Neutrophil (primary cell): ENCODE data around the gene SPN.
"Not testable (repeated sequence)": the region's sequence is repeated elsewhere in the genome, so short reads cannot be mapped to it uniquely, and the experiment has no call there.

ENCODE experiments used
- H3K27ac ChIP-seq: fragments of 200-600 bp; sonication (generic); 2 replicates; pipeline ENCODE4 v1.5.1; 2016; ENCODE audit warnings: mild to moderate bottlenecking, moderate library complexity
- H3K27me3 ChIP-seq: fragments of 200-600 bp; sonication (generic); 2 replicates; pipeline ENCODE4 v1.6.0; 2016; ENCODE audit warnings: mild to moderate bottlenecking
- H3K36me3 ChIP-seq: fragments of 200-600 bp; sonication (generic); 2 replicates; pipeline ENCODE4 v1.5.1; 2017
- H3K4me1 ChIP-seq, 2 experiments: fragments of 200-600 bp in 1 of 2; sonication (generic) in 1 of 2; 1 replicate in 1 of 2; 2 replicates in 1 of 2; pipeline versions ENCODE4 v1.5.1 to v1.6.1; 2013 to 2016; ENCODE audit warnings: low read depth in 1 of 2, low read length in 1 of 2, mild to moderate bottlenecking in 1 of 2, moderate library complexity in 1 of 2; ENCODE audit not compliant: control insufficient read depth in 1 of 2, insufficient read depth in 1 of 2
- H3K4me3 ChIP-seq, 2 experiments: fragments of 200-600 bp in 1 of 2; sonication (generic) in 1 of 2; 1 replicate in 1 of 2; 2 replicates in 1 of 2; pipeline ENCODE4 v1.5.1; 2013 to 2016; ENCODE audit warnings: low read depth in 1 of 2, low read length in 1 of 2, mild to moderate bottlenecking in 1 of 2, moderate library complexity in 1 of 2
- H3K9me3 ChIP-seq: fragments of 200-600 bp; sonication (generic); 2 replicates; pipeline ENCODE4 v1.5.1; 2016
- TF ChIP-seq, protein P1 (sequence below): fragments of 200-600 bp; sonication (generic); IDR thresholded peaks from 2 replicates; pipeline ENCODE4 v1.5.1; 2016; ENCODE audit warnings: antibody characterized with exemption

SPN gene, protein sequence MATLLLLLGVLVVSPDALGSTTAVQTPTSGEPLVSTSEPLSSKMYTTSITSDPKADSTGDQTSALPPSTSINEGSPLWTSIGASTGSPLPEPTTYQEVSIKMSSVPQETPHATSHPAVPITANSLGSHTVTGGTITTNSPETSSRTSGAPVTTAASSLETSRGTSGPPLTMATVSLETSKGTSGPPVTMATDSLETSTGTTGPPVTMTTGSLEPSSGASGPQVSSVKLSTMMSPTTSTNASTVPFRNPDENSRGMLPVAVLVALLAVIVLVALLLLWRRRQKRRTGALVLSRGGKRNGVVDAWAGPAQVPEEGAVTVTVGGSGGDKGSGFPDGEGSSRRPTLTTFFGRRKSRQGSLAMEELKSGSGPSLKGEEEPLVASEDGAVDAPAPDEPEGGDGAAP

GRCh38 chr16:29663016-29663806 is at the start of gene SPN:
Gene SPN (plus strand): TSS chr16:29663247. CDS start chr16:29663729, 482 bp downstream.
- H3K4me3 ChIP-seq = peak within 1 kb of the TSS; percentile 32 to 58
- H3K4me1 ChIP-seq = peaks cover 63 to 66% of the 10 kb centered on the region in 2 experiments

GRCh38 chr16:29613307-29614057 is 49.6 kb upstream of the SPN start:
- H3K4me3 ChIP-seq = peak overlapping the region; percentile 76 to 89
- H3K4me1 ChIP-seq = peaks cover 15 to 29% of the 10 kb centered on the region in 2 experiments
- peak overlapping the region; percentile 83 for H3K27ac ChIP-seq
- TF ChIP-seq, protein P1, sequence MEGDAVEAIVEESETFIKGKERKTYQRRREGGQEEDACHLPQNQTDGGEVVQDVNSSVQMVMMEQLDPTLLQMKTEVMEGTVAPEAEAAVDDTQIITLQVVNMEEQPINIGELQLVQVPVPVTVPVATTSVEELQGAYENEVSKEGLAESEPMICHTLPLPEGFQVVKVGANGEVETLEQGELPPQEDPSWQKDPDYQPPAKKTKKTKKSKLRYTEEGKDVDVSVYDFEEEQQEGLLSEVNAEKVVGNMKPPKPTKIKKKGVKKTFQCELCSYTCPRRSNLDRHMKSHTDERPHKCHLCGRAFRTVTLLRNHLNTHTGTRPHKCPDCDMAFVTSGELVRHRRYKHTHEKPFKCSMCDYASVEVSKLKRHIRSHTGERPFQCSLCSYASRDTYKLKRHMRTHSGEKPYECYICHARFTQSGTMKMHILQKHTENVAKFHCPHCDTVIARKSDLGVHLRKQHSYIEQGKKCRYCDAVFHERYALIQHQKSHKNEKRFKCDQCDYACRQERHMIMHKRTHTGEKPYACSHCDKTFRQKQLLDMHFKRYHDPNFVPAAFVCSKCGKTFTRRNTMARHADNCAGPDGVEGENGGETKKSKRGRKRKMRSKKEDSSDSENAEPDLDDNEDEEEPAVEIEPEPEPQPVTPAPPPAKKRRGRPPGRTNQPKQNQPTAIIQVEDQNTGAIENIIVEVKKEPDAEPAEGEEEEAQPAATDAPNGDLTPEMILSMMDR = peak; percentile 28
- not testable (repeated sequence) for H3K9me3 ChIP-seq, H3K27me3 ChIP-seq, H3K36me3 ChIP-seq

More at GRCh38 chr16:29663016-29663806, at the start of gene SPN:
- H3K27me3 ChIP-seq = no peaks in the 10 kb centered on the region
- peak within 1 kb of the TSS; percentile 90 for H3K27ac ChIP-seq
- H3K36me3 ChIP-seq = no peaks in the 10 kb centered on the region
- TF ChIP-seq, protein P1 = no peak
- H3K9me3 ChIP-seq = no peaks in the 10 kb centered on the region

DNA sequence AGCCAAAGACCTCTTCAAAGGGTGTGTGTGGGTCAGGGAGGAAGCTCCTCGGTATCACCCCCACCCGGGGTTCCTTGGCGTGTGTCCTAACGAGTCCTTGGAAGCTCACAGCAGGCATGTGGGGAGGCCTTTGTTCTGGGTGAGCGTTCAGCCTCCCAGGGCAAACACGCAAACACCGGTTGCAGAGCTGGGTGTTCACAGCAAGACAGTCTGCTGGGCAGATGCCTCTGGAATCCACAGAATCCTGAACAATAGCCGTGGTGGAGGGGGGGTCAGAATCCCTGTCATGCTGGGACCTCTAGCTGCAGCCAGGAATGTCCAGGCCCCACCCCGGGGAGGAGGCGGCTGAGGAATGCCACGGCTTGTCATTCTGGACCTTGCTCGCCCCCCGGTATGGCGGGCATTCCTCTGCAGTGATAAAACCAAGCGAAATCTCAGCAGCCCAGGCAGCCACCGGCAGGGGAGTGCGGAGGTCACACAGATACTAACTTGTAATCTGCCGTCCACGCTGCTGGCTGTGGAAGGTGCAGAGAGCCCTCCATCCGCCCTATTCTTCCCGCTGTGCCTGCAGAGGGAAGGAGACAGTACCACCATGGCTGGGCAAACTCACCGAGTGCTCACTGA is 48.2 kb upstream of the SPN start:
- not testable (repeated sequence) for H3K9me3 ChIP-seq, H3K27ac ChIP-seq, H3K36me3 ChIP-seq, H3K4me3 ChIP-seq, H3K27me3 ChIP-seq
- peaks cover 23 to 35% of the 10 kb centered on the region in 2 experiments for H3K4me1 ChIP-seq

DNA sequence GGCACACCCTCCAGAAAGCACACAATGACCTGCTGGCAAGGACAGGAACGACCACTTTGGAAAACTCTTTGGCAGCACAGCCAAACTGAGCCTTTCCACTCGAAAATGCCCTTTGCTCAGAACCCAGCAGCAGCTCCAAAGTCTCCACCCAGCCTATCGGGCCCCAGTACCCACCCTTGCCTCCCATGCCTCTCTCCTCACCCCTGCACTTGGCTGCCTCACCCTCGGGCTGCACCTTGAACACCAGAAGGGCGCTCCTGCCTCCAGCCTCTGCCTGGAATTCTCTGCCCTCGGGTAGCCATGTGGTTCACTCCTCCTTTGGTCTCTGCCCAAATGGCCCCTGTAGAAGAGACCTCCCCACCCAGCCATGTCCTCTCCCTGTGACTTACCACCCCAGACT is 46.9 kb upstream of the SPN start:
- H3K36me3 ChIP-seq, H3K27me3 ChIP-seq, H3K9me3 ChIP-seq, H3K4me3 ChIP-seq, H3K27ac ChIP-seq: not testable (repeated sequence)
- peaks cover 23 to 35% of the 10 kb centered on the region in 2 experiments for H3K4me1 ChIP-seq

DNA sequence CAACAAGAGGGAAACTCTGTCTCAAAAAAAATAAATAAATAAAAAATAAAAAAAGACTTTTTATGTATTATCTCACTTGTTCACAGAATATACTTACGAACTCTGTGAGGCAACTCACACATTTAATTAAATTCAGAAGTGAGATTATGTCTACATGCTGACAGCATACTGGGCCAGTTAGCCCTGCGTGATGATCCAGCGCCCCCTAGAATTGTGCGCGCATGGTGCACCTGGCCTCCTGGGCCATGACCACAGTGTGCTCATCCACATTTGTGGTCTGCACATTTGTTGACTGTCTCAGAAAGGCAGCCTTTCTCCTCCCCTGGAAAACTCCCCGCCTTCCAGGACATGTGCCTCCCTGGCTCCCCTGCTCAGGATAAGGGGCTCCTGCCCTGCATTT is 42.5 kb upstream of the SPN start:
- H3K27me3 ChIP-seq, H3K4me3 ChIP-seq, H3K36me3 ChIP-seq, H3K9me3 ChIP-seq, H3K27ac ChIP-seq: not testable (repeated sequence)
- peaks cover 13 to 15% of the 10 kb centered on the region in 2 experiments for H3K4me1 ChIP-seq

- H3K27me3 ChIP-seq, H3K36me3 ChIP-seq: not testable (repeated sequence)
Measured at GRCh38 chr16:29622738-29623137, 40.3 kb upstream of the SPN start.

DNA sequence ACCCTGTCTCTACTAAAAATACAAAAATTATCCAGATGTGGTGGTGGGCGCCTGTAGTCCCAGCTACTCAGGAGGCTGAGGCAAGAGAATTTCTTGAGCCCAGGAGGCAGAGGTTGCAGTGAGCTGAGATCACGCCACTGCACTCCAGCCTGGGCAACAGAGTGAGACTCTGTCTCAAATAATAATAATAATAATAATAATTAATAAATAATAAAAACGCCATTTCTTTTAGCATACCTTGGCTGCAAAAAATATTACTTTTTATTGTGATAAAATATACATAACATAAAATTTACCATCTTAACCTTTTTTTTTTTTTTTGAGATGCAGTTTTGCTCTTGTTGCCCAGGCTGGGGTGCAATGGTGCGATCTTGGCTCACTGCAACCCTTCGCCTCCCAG is 39.8 kb upstream of the SPN start:
- H3K27ac ChIP-seq, H3K4me3 ChIP-seq, H3K36me3 ChIP-seq: not testable (repeated sequence)

More at GRCh38 chr16:29622738-29623137, 40.3 kb upstream of the SPN start:
- not testable (repeated sequence) for H3K9me3 ChIP-seq, H3K4me3 ChIP-seq, H3K27ac ChIP-seq
- H3K4me1 ChIP-seq = peaks cover 24 to 25% of the 10 kb centered on the region in 2 experiments

GRCh38 chr16:29625114-29625513 is 37.9 kb upstream of the SPN start:
- H3K36me3 ChIP-seq, H3K27ac ChIP-seq, H3K4me3 ChIP-seq, H3K27me3 ChIP-seq, H3K9me3 ChIP-seq: not testable (repeated sequence)
- H3K4me1 ChIP-seq = peaks cover 12% of the 10 kb centered on the region in 2 experiments

More for the DNA sequence above, 39.8 kb upstream of the SPN start:
- not testable (repeated sequence) for H3K27me3 ChIP-seq, H3K9me3 ChIP-seq
- peaks cover 21 to 22% of the 10 kb centered on the region in 2 experiments for H3K4me1 ChIP-seq

- H3K4me1 ChIP-seq = peaks cover 12% of the 10 kb centered on the region in 2 experiments
- peak overlapping the region in 1 of 2 experiments; percentile 14 for H3K4me3 ChIP-seq
- not testable (repeated sequence) for H3K9me3 ChIP-seq, H3K27me3 ChIP-seq, H3K36me3 ChIP-seq
- H3K27ac ChIP-seq = peak overlapping the region; percentile 62
Measured at GRCh38 chr16:29626778-29627331, 36.2 kb upstream of the SPN start.

GRCh38 chr16:29627661-29628075 is 35.4 kb upstream of the SPN start:
- H3K27ac ChIP-seq = peak overlapping the region; percentile 60
- not testable (repeated sequence) for H3K36me3 ChIP-seq, H3K4me3 ChIP-seq, H3K27me3 ChIP-seq, H3K9me3 ChIP-seq
- H3K4me1 ChIP-seq = peaks cover 12% of the 10 kb centered on the region in 2 experiments
